Thymus (tissue), 11 donors: ENCODE measurements around the gene EPB41L2. TPM values are rescaled to one million over a fixed set of nuclear protein-coding genes. Genes with fewer than 3 reads are reported as not detected.

ENCODE experiments used
- DNase-seq, 9 donors: peaks; one replicate each; pipeline ENCODE4 v3.0.0-alpha.2; 2013; ENCODE audit warnings: low spot score in 9 of 9, low read depth in 6 of 9, missing footprints in 1 of 9
- H3K27ac ChIP-seq, 2 donors: one replicate each; pipeline ENCODE4 v1.5.1; 2013; ENCODE audit warnings: control low read depth in 1 of 2, low read depth in 1 of 2, low read length in 1 of 2, mild to moderate bottlenecking in 1 of 2, moderate library complexity in 1 of 2
- H3K27me3 ChIP-seq, 2 donors: one replicate each; pipeline ENCODE4 v1.5.1; 2013; ENCODE audit warnings: low read length in 1 of 2; ENCODE audit not compliant: control insufficient read depth in 2 of 2, insufficient read depth in 1 of 2
- H3K36me3 ChIP-seq, 2 donors: one replicate each; pipeline ENCODE4 v1.5.1; 2013; ENCODE audit warnings: low read length in 1 of 2, mild to moderate bottlenecking in 1 of 2, moderate library complexity in 1 of 2; ENCODE audit not compliant: control insufficient read depth in 2 of 2, insufficient read depth in 2 of 2
- H3K4me1 ChIP-seq, 2 donors: one replicate each; pipeline ENCODE4 v1.5.1; 2013; ENCODE audit warnings: low read length in 2 of 2; ENCODE audit not compliant: control insufficient read depth in 2 of 2, insufficient read depth in 2 of 2
- H3K4me3 ChIP-seq, 2 donors: one replicate each; pipeline ENCODE4 v1.5.1; 2013; ENCODE audit warnings: low read length in 2 of 2, control low read depth in 1 of 2, mild to moderate bottlenecking in 1 of 2
- H3K9me3 ChIP-seq, 2 donors: one replicate each; pipeline ENCODE4 v1.5.1; 2013; ENCODE audit warnings: low read length in 1 of 2, mild to moderate bottlenecking in 1 of 2; ENCODE audit not compliant: control insufficient read depth in 2 of 2, insufficient read depth in 1 of 2
- WGBS: extraction: QIAGEN DNeasy Blood & Tissue Kit; methylation state at CpG from one replicate; pipeline ENCODE4 v1.1.7; 2013; 5-methylcytosine and 5-hydroxymethylcytosine counted together
- polyA plus RNA-seq: library from polyadenylated mRNA; stranded (reverse); fragments of 200-250 nt; gene quantifications from one replicate; pipeline ENCODE4 v1.2.3, GENCODE V29; 2013
- total RNA-seq: library from RNA; stranded (reverse); fragments of 120-200 nt; gene quantifications from one replicate; pipeline ENCODE4 v1.2.4, GENCODE V29; 2013
- donor health status: healthy.

Gene EPB41L2
- total and polyA plus RNA-seq, 2 donors = 19.1 to 22.4 TPM

GRCh38 chr6:130837067-130837466 is 226.0 kb downstream of the EPB41L2 start:
- Histone ChIP-seq H3K4me3 (no peak overlapping the region), H3K27me3 (no peaks in the 10 kb centered on the region), H3K4me1 (no peaks in the 10 kb centered on the region), H3K36me3 (no peaks in the 10 kb centered on the region), H3K27ac (no peak overlapping the region), H3K9me3 (no peaks in the 10 kb centered on the region)
- DNase-seq = no peak

DNA sequence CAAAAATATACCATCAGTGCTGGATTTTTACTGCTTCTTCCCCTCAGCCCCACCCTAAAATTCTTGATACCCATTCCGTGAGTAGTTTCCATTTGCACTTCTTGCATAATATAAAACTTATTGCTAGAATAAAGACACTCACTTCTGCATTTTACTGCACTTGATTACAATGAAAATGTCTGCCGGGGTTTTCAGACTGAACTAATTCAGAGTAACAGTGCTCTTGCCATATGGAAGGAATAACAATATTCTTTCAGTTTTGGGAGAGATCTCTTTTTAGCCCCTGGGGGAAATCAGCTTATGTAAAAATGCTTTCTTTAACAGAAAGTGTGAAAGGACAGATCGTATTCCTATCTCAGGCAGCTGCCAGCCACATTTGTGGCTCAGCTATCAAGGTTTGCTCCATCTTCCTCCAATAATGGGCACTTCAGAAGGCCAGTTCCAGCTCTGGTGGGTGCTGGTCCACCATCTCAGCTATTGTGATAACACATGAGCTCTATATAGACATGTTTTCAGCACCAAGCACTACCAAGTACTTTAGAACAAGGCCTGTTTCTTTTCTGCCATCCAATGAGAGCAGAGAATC is 226.9 kb downstream of the EPB41L2 start:
- Histone ChIP-seq H3K27me3 (no peaks in the 10 kb centered on the region), H3K4me1 (no peaks in the 10 kb centered on the region), H3K27ac (no peak overlapping the region), H3K4me3 (no peak overlapping the region), H3K9me3 (no peaks in the 10 kb centered on the region), H3K36me3 (no peaks in the 10 kb centered on the region)
- WGBS = 98% methylated on average over 3 of the region's 3 CpGs
- no peak for DNase-seq

DNA sequence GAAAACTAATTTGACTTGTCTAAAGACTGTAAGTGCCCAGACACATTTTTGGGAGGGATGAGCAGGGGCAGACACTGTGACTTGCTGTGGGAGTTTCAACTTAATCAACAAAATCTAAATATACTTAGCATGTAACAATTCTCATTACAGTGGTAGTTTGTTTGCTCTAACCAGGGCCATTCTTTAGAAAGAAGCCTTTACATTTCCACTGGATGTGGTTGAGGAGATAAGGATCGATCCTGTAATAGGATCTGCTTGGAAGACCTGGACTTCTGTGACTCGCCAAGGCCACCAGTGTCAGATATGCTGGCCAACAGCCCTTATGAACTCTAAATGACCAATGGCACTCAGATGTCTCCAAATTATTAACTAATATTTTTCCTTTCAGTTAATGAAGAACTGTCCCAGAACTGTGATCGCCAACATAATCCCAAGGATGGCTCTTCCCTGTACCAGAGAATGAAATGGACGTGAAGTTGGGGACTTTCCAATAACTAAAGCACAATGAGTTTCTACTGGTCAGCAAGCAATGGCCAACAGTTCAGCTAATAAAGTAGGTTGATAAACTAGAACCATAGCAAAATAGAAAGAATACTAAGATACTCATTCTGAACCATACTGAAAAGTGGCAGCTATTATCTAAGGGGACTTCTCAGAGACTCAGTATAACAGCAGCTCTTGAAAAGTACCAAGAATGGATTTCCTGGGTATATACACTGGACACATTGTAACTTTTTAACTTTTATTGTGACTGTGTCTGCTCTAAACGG is 228.4 kb downstream of the EPB41L2 start:
- 98% methylated on average over 5 of the region's 5 CpGs for WGBS

DNA sequence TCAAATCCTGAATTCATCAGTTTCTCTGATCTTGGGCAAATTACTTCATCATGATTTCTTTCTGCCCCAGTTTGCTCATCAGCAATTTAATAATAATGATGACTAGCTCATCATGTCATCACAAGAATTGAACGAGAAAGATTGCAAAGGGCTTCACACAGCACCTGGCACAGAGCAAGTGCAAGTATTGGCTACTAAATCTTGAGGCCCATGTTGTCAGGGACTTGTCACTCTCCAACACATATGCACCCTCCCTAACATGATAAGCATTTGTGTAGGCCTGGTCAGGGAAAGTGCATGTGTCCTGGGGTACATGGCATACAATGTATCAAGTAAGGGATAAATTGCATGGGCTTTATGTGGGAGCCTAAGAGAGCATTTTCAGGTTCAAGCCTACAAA is 229.5 kb downstream of the EPB41L2 start:
- 100% methylated on average over 1 of the region's 1 CpG for WGBS
- H3K27ac ChIP-seq = no peak overlapping the region
- H3K36me3 ChIP-seq = no peaks in the 10 kb centered on the region

More for the DNA sequence above, 228.4 kb downstream of the EPB41L2 start:
- Histone ChIP-seq H3K9me3 (no peaks in the 10 kb centered on the region), H3K4me3 (no peak overlapping the region), H3K27ac (no peak overlapping the region), H3K4me1 (no peaks in the 10 kb centered on the region), H3K27me3 (no peaks in the 10 kb centered on the region), H3K36me3 (no peaks in the 10 kb centered on the region)
- no peak for DNase-seq

GRCh38 chr6:130831607-130832006 is 231.4 kb downstream of the EPB41L2 start:
- Histone ChIP-seq H3K4me3 (no peak overlapping the region), H3K27me3 (no peaks in the 10 kb centered on the region), H3K9me3 (peaks cover 0 to 2% of the 10 kb centered on the region in 2 donors), H3K27ac (no peak overlapping the region), H3K36me3 (no peaks in the 10 kb centered on the region), H3K4me1 (no peaks in the 10 kb centered on the region)
- WGBS = 98% methylated on average over 5 of the region's 5 CpGs
- no peak for DNase-seq

More for the DNA sequence above, 229.5 kb downstream of the EPB41L2 start:
- no peak for DNase-seq
- Histone ChIP-seq H3K4me3 (no peak overlapping the region), H3K4me1 (no peaks in the 10 kb centered on the region), H3K9me3 (peaks cover 0 to 2% of the 10 kb centered on the region in 2 donors), H3K27me3 (no peaks in the 10 kb centered on the region)

DNA sequence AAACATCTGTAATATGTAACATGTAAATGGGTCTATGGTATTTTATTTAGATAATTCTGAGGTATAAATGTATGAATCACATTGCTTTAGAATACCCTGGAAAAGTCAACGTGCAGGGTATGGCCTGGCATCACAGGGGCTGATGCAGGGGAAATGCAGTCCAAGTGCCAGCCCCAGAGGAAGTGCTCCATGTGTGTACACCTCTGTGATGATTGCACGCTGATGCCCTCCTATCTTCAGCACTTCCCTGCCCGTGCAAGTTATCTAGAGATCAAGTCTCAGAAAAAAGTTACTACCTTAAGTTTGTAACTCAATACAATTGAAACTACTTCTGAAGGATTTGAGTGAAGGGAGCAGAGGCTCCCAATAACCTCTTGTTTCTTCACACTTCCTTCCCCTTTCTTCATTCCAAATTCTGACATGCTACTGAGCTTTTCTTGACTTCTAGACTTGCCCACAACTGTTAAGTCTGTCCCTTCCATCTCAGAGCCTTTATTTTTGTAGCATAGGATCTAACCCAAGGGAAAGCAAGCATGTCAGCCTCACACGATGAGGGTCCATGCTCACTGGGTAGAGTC is 233.6 kb downstream of the EPB41L2 start:
- no peak for DNase-seq
- Histone ChIP-seq H3K27ac (no peak overlapping the region), H3K27me3 (no peaks in the 10 kb centered on the region), H3K4me3 (no peak overlapping the region), H3K36me3 (no peaks in the 10 kb centered on the region), H3K4me1 (peaks cover 0 to 3% of the 10 kb centered on the region in 2 donors), H3K9me3 (peaks cover 0 to 2% of the 10 kb centered on the region in 2 donors)
- 51% methylated on average over 4 of the region's 4 CpGs for WGBS

DNA sequence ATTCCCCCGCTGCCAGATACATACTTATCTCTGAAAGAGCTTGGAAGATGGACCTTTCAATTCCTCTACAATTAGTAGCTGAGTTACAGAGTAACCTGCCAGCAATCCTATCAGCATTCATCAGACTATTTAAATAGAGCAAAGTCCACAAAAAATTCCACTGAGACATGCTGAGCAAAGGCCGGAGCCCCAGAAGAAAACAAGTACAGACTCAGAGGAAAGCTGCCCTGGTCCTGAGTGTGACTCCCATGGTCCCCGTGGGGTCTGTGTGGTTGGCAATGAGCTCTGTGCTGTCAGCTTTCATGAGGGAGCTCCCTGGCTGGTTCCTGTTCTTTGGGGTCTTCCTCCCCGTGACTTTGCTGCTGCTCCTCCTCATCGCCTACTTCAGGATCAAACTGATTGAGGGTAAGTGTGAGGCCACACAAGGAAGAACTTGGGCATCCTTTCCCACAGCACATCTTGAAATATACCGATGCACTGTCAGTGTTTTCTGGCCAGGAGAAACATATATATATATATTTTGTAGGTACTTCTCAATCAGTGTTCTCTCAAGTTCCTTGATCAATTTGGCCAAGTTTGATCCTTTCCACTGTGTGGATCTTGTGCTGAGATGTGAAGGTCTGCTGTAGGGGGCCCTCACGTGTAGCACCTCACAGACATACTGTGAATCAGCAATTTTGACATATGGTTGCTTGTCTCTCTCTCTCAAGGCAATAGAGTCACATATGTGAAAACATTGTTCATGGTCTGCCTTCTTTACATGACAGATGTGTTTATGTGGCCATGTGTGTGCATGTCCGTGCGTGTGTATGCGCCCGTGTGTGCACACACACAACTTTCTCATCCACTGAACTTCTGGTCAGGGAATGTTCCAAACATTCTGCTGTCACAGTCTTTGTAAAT is 235.5 kb downstream of the EPB41L2 start, which contains the start of gene SMLR1:
TSS of gene SMLR1 (plus strand) at position 160 of the 903 bp plus-strand sequence. CDS start at position 168, 8 bp downstream.
- no peaks in the 10 kb centered on the region for H3K36me3 ChIP-seq
- H3K9me3 ChIP-seq = peaks cover 0 to 2% of the 10 kb centered on the region in 2 donors
- H3K27me3 ChIP-seq = no peaks in the 10 kb centered on the region
- H3K27ac ChIP-seq = no peak within 1 kb of the TSS
- 83% methylated on average over 11 of the region's 11 CpGs for WGBS
- no peak within 1 kb of the TSS for H3K4me3 ChIP-seq
- no peak for DNase-seq
- H3K4me1 ChIP-seq = peaks cover 0 to 3% of the 10 kb centered on the region in 2 donors

DNA sequence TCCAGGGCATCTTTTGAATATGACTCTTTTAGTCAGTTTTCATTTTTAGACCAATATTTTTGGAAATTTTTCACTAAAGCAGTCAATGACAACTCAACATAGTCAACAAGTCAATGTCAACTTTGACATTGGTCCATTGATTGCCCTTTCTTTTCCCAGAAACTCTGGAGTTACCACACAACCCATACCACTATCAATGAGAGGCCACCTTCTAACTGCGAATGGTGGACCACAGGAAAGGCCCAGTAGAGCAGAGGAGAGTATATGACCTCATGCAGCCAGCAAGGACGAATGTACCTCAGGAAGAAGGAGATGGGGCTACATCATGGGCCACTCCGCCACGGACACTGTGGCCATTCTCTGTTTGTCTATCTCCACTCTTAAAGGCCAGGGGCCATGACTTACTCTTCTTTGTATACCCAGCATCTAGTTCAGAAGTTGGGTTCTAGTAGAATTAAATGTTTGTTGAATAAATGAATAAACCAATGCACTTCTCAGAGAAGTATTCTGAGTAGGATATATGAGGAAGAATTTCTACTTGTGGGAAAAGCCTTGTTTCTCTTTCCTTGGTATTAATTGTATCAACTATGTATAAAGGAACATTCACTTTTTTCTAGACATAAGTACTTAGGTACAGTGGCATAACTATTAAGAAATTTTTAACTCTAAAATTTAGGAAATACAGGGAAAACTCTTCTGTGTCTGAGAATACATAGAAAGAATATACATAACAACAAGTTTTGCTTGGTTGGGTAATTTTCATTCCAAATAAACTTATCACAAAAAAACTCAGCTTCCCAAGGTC is 236.4 kb downstream of the EPB41L2 start:
- WGBS = 82% methylated on average over 4 of the region's 4 CpGs
- peaks cover 0 to 2% of the 10 kb centered on the region in 2 donors for H3K9me3 ChIP-seq
- H3K27ac ChIP-seq = no peak overlapping the region
- H3K4me3 ChIP-seq = no peak overlapping the region
- no peaks in the 10 kb centered on the region for H3K27me3 ChIP-seq
- peaks cover 0 to 3% of the 10 kb centered on the region in 2 donors for H3K4me1 ChIP-seq
- no peak for DNase-seq
- no peaks in the 10 kb centered on the region for H3K36me3 ChIP-seq
